DND-41 (cell line): ENCODE measurements around the gene CMYA5.

Experiments
- ATAC-seq: fragments of 200-7000 bp; cut with Tn5 transposase; 3 replicates; pipeline ENCODE4 v1.9.1; 2021; ENCODE audit warnings: low read depth; ENCODE audit not compliant: insufficient read depth
- DNase-seq: peaks from one replicate; pipeline ENCODE4 v3.0.0-alpha.2; 2020
- H2AFZ ChIP-seq: 2 replicates; pipeline ENCODE4 v1.6.0; 2012; ENCODE audit warnings: low read depth, low read length
- H3K27ac ChIP-seq: 2 replicates; pipeline ENCODE4 v1.5.1; 2012; ENCODE audit warnings: low read length, inconsistent platforms
- H3K27me3 ChIP-seq: fragments of 200-600 bp; sonication (generic); 2 replicates; pipeline ENCODE4 v1.6.0; 2012; ENCODE audit warnings: low read length, mild to moderate bottlenecking, inconsistent platforms; ENCODE audit not compliant: insufficient read depth, poor library complexity
- H3K36me3 ChIP-seq: 2 replicates; pipeline ENCODE4 v1.5.1; 2012; ENCODE audit warnings: low read length, inconsistent platforms; ENCODE audit not compliant: insufficient read depth
- H3K4me1 ChIP-seq: 2 replicates; pipeline ENCODE4 v1.5.1; 2012; ENCODE audit warnings: mild to moderate bottlenecking, low read length; ENCODE audit not compliant: insufficient read depth
- H3K4me2 ChIP-seq: 2 replicates; pipeline ENCODE4 v1.6.0; 2012; ENCODE audit warnings: mild to moderate bottlenecking, moderate library complexity, low read length, inconsistent platforms; ENCODE audit not compliant: insufficient read depth
- H3K4me3 ChIP-seq, 2 experiments: fragments of 200-600 bp in 1 of 2; shearing (Covaris generic) in 1 of 2; 2 replicates each; pipeline ENCODE4 v1.5.1; 2012 to 2016; ENCODE audit warnings: inconsistent platforms in 2 of 2, low read length in 2 of 2, mild to moderate bottlenecking in 2 of 2, low read depth in 1 of 2, moderate library complexity in 1 of 2
- H3K79me2 ChIP-seq: 2 replicates; pipeline ENCODE4 v1.6.0; 2012; ENCODE audit warnings: low read length, inconsistent platforms; ENCODE audit not compliant: insufficient read depth
- H3K9ac ChIP-seq: 2 replicates; pipeline ENCODE4 v1.6.0; 2012; ENCODE audit warnings: low read depth, mild to moderate bottlenecking, inconsistent platforms, low read length, moderate library complexity
- H3K9me3 ChIP-seq: 2 replicates; pipeline ENCODE4 v1.5.1; 2012; ENCODE audit warnings: low read length, moderate library complexity, mild to moderate bottlenecking, inconsistent platforms; ENCODE audit not compliant: insufficient read depth, severe bottlenecking
- H4K20me1 ChIP-seq: 2 replicates; pipeline ENCODE4 v1.6.0; 2012; ENCODE audit warnings: low read length; ENCODE audit not compliant: insufficient read depth
- EZH2 ChIP-seq: IDR thresholded peaks from 3 replicates; pipeline ENCODE4 v1.6.1; 2012; ENCODE audit warnings: borderline replicate concordance, low read depth, mild to moderate bottlenecking, moderate library complexity, low read length, inconsistent platforms; ENCODE audit not compliant: severe bottlenecking
- TF ChIP-seq, protein P1 (sequence below): IDR thresholded peaks from 2 replicates; pipeline ENCODE4 v1.5.1; 2012; ENCODE audit warnings: borderline replicate concordance, low read length, moderate library complexity, mild to moderate bottlenecking; ENCODE audit not compliant: poor library complexity, severe bottlenecking; ENCODE audit errors: extremely low read depth

Gene CMYA5

DNA sequence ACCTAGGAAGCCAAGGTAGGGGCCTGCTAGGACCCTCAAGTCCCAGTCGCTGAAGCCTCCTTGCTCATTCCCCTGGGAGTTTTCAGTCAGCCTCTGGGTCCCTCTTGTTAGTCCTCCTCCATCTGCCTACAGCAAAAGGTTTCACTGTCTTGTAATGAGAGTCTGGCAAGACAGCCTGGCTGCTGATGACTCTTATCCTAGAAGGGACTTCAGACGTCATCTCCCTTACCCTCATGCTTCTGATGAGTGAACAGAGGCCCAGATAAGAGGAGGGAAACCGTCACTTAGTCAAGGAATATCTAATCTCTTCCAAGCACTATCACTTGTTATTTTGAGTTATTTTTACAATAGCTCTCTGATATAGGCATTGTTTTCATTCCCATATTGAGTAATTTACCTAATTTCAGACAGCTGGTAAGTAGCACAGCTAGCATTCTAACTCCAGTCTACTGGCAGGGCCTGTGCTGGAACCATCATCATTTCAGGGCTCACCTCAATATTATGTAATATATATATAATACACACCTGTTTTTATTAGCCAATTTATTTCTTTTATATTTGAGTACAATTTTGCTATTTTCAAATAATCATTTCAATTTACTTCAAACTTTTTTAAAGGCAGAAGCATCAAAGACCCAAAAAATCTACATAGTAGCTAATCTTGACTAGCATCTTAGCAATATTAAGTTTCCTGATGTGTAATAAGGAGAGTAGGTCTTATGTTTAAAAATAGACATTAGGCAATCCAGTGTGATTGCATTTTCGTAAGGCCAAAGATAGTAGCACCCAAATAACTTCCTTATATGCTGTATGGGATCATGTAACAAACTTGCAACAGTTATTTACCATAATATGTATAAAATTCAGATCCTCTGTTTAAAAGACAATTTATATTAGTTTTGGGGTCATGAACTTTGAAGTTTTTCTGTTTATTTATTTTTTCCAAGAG lies 7.9 kb downstream of the CMYA5 start:
- Histone ChIP-seq H3K4me3 (no peak overlapping the region), H3K27ac (no peak overlapping the region), H3K4me1 (no peaks in the 10 kb centered on the region), H4K20me1 (no peaks in the 10 kb centered on the region), H3K79me2 (no peaks in the 10 kb centered on the region), H3K36me3 (no peaks in the 10 kb centered on the region), H3K9ac (no peak overlapping the region), H2AFZ (no peak overlapping the region), H3K27me3 (no peaks in the 10 kb centered on the region), H3K9me3 (no peaks in the 10 kb centered on the region), H3K4me2 (no peak overlapping the region)
- TF ChIP-seq, protein P1, sequence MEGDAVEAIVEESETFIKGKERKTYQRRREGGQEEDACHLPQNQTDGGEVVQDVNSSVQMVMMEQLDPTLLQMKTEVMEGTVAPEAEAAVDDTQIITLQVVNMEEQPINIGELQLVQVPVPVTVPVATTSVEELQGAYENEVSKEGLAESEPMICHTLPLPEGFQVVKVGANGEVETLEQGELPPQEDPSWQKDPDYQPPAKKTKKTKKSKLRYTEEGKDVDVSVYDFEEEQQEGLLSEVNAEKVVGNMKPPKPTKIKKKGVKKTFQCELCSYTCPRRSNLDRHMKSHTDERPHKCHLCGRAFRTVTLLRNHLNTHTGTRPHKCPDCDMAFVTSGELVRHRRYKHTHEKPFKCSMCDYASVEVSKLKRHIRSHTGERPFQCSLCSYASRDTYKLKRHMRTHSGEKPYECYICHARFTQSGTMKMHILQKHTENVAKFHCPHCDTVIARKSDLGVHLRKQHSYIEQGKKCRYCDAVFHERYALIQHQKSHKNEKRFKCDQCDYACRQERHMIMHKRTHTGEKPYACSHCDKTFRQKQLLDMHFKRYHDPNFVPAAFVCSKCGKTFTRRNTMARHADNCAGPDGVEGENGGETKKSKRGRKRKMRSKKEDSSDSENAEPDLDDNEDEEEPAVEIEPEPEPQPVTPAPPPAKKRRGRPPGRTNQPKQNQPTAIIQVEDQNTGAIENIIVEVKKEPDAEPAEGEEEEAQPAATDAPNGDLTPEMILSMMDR = no peak
- no peak for TF ChIP-seq EZH2
- no peak for ATAC-seq
- DNase-seq = no peak

DNA sequence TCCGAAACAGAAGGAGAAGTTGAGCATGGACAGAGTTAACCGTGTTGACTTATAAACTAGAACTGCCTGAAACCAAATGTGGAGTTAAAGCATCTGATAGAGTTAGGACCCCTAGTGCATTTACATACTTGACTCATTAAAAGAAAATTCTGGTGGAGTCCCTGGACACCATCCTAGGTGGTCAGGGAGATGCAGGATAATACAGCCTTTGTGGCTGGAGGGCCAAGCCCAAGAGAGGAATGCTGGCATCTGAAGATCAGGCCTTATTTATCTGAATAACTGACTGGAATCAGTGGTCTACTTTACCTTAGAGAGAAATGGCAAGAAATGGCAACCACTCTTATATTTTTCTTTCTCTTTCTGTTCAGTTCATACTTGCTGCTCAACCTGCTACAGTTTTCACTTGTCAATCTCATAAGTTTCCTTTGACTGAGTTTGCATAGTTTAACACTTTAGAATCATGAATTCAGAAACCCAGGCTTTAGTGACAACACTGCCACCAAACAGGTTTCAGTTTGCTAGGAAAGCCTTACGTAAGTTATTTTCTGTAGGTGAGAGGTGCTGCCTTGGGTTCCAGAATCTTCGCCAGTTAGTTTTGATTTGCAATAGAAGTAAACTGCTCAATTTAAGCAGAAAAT lies 10.2 kb downstream of the CMYA5 start:
- no peak overlapping the region for H3K27ac ChIP-seq
- DNase-seq (no peak), ATAC-seq (no peak)
- H3K4me1 ChIP-seq = no peaks in the 10 kb centered on the region
- H3K36me3 ChIP-seq = no peaks in the 10 kb centered on the region
- H3K4me3 ChIP-seq = no peak overlapping the region
- no peak for TF ChIP-seq EZH2
- TF ChIP-seq, protein P1 = no peak
- H3K27me3 ChIP-seq = no peaks in the 10 kb centered on the region
- no peaks in the 10 kb centered on the region for H3K9me3 ChIP-seq
- H3K9ac ChIP-seq = no peak overlapping the region
- H3K4me2 ChIP-seq = no peak overlapping the region
- H3K79me2 ChIP-seq = no peaks in the 10 kb centered on the region
- H4K20me1 ChIP-seq = no peaks in the 10 kb centered on the region
- no peak overlapping the region for H2AFZ ChIP-seq

DNA sequence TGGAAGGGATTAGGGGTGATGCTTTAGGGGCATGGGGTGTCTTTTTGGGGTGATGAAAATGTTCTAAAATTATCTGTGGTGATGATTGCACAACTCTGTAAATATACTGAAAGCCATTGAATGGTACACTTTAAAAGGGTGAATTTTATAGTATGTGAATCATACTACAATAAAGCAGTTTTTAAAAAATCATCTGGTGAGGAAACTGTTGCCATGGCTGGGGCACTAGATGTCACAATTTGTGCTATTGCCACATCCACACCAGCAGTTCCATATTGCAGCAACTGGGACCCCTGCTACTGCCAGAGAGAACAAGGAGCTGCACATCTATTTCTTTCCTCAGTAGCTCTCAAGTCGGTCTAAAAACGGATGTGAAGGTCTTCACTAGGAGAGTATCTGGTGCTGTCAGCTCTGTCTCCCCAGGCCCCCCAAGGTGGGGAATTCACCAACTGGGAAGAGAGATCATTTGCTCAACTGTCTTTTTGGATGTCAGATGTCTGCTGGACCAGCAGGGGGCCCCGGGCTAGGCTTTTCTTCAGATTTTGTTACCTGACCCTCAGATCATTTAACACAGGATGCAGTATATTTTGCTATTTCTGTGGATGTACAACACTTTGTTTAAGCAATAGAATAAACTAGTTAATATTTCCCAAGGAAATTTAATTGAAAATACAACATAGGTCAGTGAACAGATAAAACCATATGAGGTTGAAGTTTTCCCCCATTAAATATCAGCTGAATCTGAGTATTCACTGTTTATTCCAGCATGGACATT lies 13.2 kb downstream of the CMYA5 start:
- no peaks in the 10 kb centered on the region for H4K20me1 ChIP-seq
- H3K36me3 ChIP-seq = no peaks in the 10 kb centered on the region
- no peak for TF ChIP-seq EZH2
- TF ChIP-seq, protein P1 = peak; percentile 67
- no peaks in the 10 kb centered on the region for H3K79me2 ChIP-seq
- H3K4me3 ChIP-seq = no peak overlapping the region
- H3K27me3 ChIP-seq = no peaks in the 10 kb centered on the region
- no peaks in the 10 kb centered on the region for H3K4me1 ChIP-seq
- H3K4me2 ChIP-seq = no peak overlapping the region
- DNase-seq (peak; percentile 49), ATAC-seq (peak; percentile 44; the same call in 1 of the 3 replicates)
- no peak overlapping the region for H3K9ac ChIP-seq
- no peak overlapping the region for H3K27ac ChIP-seq
- H2AFZ ChIP-seq = no peak overlapping the region
- H3K9me3 ChIP-seq = peaks cover 14% of the 10 kb centered on the region
